Parathyroid adenoma (tissue), 2 donors: ENCODE results near the gene HIPK4.
A peak's percentile ranks its signal among the peaks of the same experiment; 100 is the strongest.
"Not testable (repeated sequence)": the region's sequence is repeated elsewhere in the genome, so short reads cannot be mapped to it uniquely, and the experiment has no call there.

Experiments
- H2AFZ ChIP-seq: fragments of 300-600 bp; sonication (generic); one replicate; pipeline ENCODE4 v1.7.0; 2017; ENCODE audit warnings: antibody characterized with exemption, mild to moderate bottlenecking
- H3K27ac ChIP-seq: fragments of 300-600 bp; sonication (generic); one replicate; pipeline ENCODE4 v1.7.0; 2017
- H3K27me3 ChIP-seq: fragments of 300-600 bp; sonication (generic); one replicate; pipeline ENCODE4 v1.7.0; 2017; ENCODE audit warnings: low read length; ENCODE audit not compliant: control insufficient read depth, insufficient read depth
- H3K36me3 ChIP-seq: fragments of 300-600 bp; sonication (generic); one replicate; pipeline ENCODE4 v1.7.0; 2017; ENCODE audit warnings: low read length; ENCODE audit not compliant: control insufficient read depth, insufficient read depth
- H3K4me1 ChIP-seq: fragments of 300-600 bp; sonication (generic); one replicate; pipeline ENCODE4 v1.7.0; 2017; ENCODE audit warnings: control low read depth
- H3K4me2 ChIP-seq: fragments of 300-600 bp; sonication (generic); one replicate; pipeline ENCODE4 v1.7.0; 2017; ENCODE audit warnings: low read length
- H3K4me3 ChIP-seq: fragments of 300-600 bp; sonication (generic); one replicate; pipeline ENCODE4 v1.7.0; 2017; ENCODE audit warnings: low read depth, low read length
- H3K79me2 ChIP-seq: fragments of 300-600 bp; sonication (generic); one replicate; pipeline ENCODE4 v1.7.0; 2017; ENCODE audit warnings: control low read depth
- H3K9ac ChIP-seq: fragments of 300-600 bp; sonication (generic); one replicate; pipeline ENCODE4 v1.7.0; 2017; ENCODE audit warnings: mild to moderate bottlenecking
- H3K9me3 ChIP-seq: fragments of 300-600 bp; sonication (generic); one replicate; pipeline ENCODE4 v1.7.0; 2017; ENCODE audit warnings: low read length; ENCODE audit not compliant: control insufficient read depth
- TF ChIP-seq, protein P1 (sequence below): fragments of 300-600 bp; sonication (generic); IDR thresholded peaks from one replicate; pipeline ENCODE4 v1.7.0; 2017; ENCODE audit warnings: antibody characterized with exemption, mild to moderate bottlenecking
- donor health status: primary hyperparathyroidism.

The HIPK4 gene

GRCh38 chr19:40335855-40336600 is 54.0 kb downstream of the HIPK4 start:
- Histone ChIP-seq H3K36me3 (no peaks in the 10 kb centered on the region), H3K79me2 (peaks cover 5% of the 10 kb centered on the region), H3K27me3 (no peaks in the 10 kb centered on the region), H3K4me3 (no peak overlapping the region), H3K27ac (no peak overlapping the region), H3K4me1 (no peaks in the 10 kb centered on the region), H3K4me2 (no peak overlapping the region), H3K9me3 (no peaks in the 10 kb centered on the region), H2AFZ (no peak overlapping the region), H3K9ac (no peak overlapping the region)
- TF ChIP-seq, protein P1, sequence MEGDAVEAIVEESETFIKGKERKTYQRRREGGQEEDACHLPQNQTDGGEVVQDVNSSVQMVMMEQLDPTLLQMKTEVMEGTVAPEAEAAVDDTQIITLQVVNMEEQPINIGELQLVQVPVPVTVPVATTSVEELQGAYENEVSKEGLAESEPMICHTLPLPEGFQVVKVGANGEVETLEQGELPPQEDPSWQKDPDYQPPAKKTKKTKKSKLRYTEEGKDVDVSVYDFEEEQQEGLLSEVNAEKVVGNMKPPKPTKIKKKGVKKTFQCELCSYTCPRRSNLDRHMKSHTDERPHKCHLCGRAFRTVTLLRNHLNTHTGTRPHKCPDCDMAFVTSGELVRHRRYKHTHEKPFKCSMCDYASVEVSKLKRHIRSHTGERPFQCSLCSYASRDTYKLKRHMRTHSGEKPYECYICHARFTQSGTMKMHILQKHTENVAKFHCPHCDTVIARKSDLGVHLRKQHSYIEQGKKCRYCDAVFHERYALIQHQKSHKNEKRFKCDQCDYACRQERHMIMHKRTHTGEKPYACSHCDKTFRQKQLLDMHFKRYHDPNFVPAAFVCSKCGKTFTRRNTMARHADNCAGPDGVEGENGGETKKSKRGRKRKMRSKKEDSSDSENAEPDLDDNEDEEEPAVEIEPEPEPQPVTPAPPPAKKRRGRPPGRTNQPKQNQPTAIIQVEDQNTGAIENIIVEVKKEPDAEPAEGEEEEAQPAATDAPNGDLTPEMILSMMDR = no peak

DNA sequence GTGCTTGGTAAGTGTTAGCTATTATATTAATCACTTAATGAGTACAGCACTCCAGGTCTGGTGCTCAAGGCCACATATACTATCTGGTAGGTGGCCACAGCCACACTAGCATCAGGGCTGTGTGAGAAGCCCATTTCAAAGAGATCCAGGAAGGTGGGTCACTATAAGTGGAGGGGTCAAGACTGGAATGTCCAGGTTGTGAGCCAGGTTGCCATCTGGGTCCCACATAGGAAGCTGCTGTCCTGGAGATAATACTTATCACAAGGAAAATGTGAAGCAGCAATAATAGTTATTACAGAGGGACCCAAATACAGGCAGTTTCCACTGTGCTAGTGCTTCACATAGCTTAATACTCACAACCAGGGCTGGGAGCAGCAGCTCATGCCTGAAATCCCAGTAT is 54.9 kb downstream of the HIPK4 start:
- H3K27ac ChIP-seq = no peak overlapping the region
- TF ChIP-seq, protein P1 = no peak
- no peak overlapping the region for H3K9ac ChIP-seq
- no peak overlapping the region for H2AFZ ChIP-seq
- no peaks in the 10 kb centered on the region for H3K9me3 ChIP-seq
- peaks cover 5% of the 10 kb centered on the region for H3K79me2 ChIP-seq
- no peaks in the 10 kb centered on the region for H3K27me3 ChIP-seq
- H3K4me3 ChIP-seq = no peak overlapping the region
- H3K4me1 ChIP-seq = no peaks in the 10 kb centered on the region
- no peaks in the 10 kb centered on the region for H3K36me3 ChIP-seq
- H3K4me2 ChIP-seq = no peak overlapping the region

GRCh38 chr19:40333083-40333482 is 56.9 kb downstream of the HIPK4 start:
- H3K79me2 ChIP-seq, H3K36me3 ChIP-seq, H3K27ac ChIP-seq: not testable (repeated sequence)

GRCh38 chr19:40332669-40333068 is 57.3 kb downstream of the HIPK4 start:
- no peaks in the 10 kb centered on the region for H3K79me2 ChIP-seq
- TF ChIP-seq, protein P1 = no peak
- H3K36me3 ChIP-seq = no peaks in the 10 kb centered on the region

More at GRCh38 chr19:40333083-40333482, 56.9 kb downstream of the HIPK4 start:
- H3K4me3 ChIP-seq, H3K9me3 ChIP-seq, H3K9ac ChIP-seq, H3K4me2 ChIP-seq, H3K4me1 ChIP-seq, H2AFZ ChIP-seq, H3K27me3 ChIP-seq: not testable (repeated sequence)

DNA sequence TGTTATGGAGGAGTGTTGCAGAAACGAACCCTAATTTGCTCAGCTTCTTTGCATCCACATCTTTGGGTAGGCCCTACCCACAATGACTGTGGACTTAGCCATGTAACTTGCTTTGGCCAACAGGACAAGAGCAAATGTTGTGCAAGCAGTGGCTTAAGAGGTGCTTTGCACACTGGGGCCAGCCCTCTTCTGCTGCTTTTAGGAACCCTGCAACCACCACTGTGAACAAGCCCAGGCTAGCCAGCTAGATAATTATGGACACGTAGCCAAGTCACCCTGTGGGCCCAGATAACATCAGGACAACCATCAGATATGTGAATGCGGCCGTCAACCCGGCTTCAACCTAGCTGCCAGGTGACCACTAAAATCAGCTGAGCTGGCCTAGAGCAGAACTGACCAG is 58.9 kb downstream of the HIPK4 start:
- peak overlapping the region; percentile 56 for H3K27ac ChIP-seq
- no peak overlapping the region for H2AFZ ChIP-seq
- H3K9ac ChIP-seq = no peak overlapping the region
- H3K4me3 ChIP-seq = no peak overlapping the region
- no peaks in the 10 kb centered on the region for H3K4me1 ChIP-seq
- no peaks in the 10 kb centered on the region for H3K79me2 ChIP-seq
- H3K9me3 ChIP-seq = no peaks in the 10 kb centered on the region
- TF ChIP-seq, protein P1 = no peak
- no peaks in the 10 kb centered on the region for H3K27me3 ChIP-seq
- no peaks in the 10 kb centered on the region for H3K36me3 ChIP-seq
- peak overlapping the region; percentile 34 for H3K4me2 ChIP-seq

More at GRCh38 chr19:40332669-40333068, 57.3 kb downstream of the HIPK4 start:
- Histone ChIP-seq H3K4me2 (no peak overlapping the region), H3K4me1 (no peaks in the 10 kb centered on the region), H3K9ac (no peak overlapping the region), H2AFZ (no peak overlapping the region), H3K27ac (no peak overlapping the region), H3K9me3 (no peaks in the 10 kb centered on the region), H3K4me3 (no peak overlapping the region), H3K27me3 (no peaks in the 10 kb centered on the region)
